ENCODE results near the gene OSBPL6. TPM values are rescaled to one million over a fixed set of nuclear protein-coding genes. Genes with fewer than 3 reads are reported as not detected.
A peak's percentile ranks its signal among the peaks of the same experiment; 100 is the strongest.

The OSBPL6 gene
- total and polyA plus RNA-seq, 10 of the 15 experiments (the other 5 are each of a cell fraction or from before 2014, with no cell fraction given): 0.01 to 0.08 (median 0.03) TPM; not detected in 5

- TF ChIP-seq ZNF592 (IDR thresholded peaks at IDR 0.05) (no peak), PKNOX1 (IDR thresholded peaks at IDR 0.05) (no peak), ZBTB4 (CRISPR knock-in tag; IDR thresholded peaks at IDR 0.05) (no peak), EP300 (IDR thresholded peaks at IDR 0.05; ENCODE audit: borderline replicate concordance in 1 of 2, control insufficient read depth in 1 of 2, low read depth in 2 of 2, low read length in 2 of 2) (0 out of 4 replicates have a peak, but pooled peaks of 1 of the 2 experiments have one; percentile 11), FOXK2 (IDR thresholded peaks at IDR 0.05) (no peak), PRDM15 (CRISPR knock-in tag; IDR thresholded peaks at IDR 0.05) (no peak), ATF3 (IDR thresholded peaks at IDR 0.05; ENCODE audit: borderline replicate concordance, extremely low read depth, low read depth, low read length) (no peak), PBX3 (IDR thresholded peaks at IDR 0.05; ENCODE audit: insufficient replicate concordance, low read depth, low read length) (no peak), ZNF217 (IDR thresholded peaks at IDR 0.05) (no peak), USF1 (IDR thresholded peaks at IDR 0.05; ENCODE audit: borderline replicate concordance, extremely low read length, insufficient read depth, low read depth, low read length) (no peak)
These were observed 220.2 kb downstream of the OSBPL6 start (continued) for GRCh38 chr2:178414266-178415247.
